ENCODE results near the gene KIRREL3.

KIRREL3 gene

DNA sequence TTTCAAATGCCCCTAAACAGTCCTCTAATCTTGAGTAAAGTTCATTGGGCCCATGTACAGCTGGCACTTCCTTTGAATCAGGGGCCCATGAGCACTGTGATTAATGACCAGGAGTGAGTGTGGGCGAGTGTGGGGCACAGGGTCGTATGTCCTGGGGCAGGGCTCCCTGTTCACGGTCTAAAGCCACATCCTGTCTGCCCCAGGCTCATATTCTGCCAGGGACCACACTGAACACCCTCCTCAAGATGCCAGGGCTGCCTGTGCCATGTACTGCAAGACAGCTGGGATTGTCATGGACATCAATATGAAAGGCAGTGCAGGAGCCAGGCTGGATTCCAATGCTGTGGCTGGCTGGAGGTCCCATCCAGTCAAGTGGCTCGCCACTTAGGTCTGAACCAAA lies 130.5 kb downstream of the KIRREL3 start:
- no peak for DNase-seq (ENCODE audit: low read depth)

GRCh38 chr11:126868741-126869140 lies 131.8 kb downstream of the KIRREL3 start:
- DNase-seq (ENCODE audit: low read depth): no peak

DNA sequence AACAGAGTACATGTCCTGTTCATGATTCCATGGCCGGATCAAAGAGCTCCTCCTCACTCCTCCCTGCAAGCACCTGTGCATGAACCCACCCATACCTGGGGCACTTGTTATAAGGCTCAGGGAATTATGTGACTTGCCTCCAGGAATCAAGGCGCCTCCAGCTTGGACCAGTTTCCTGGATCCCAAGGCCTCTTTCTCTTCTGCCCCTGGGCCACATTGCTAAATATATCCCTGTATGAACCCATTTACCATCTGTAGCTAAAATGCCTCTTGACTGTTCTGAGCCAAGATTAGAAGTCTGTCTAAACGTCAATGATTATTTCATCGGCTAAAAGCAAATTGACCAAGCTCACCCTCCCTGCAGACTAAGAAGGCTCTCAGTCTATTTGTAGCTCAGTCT lies 135.6 kb downstream of the KIRREL3 start:
- no peak for DNase-seq (ENCODE audit: low read depth)

GRCh38 chr11:126863294-126863997 lies 137.1 kb downstream of the KIRREL3 start:
- no peak for DNase-seq (ENCODE audit: low read depth)

- no peak for DNase-seq (ENCODE audit: low read depth)
These were observed 137.8 kb downstream of the KIRREL3 start for GRCh38 chr11:126862664-126863243.

- DNase-seq (ENCODE audit: low read depth): no peak
These were observed 138.6 kb downstream of the KIRREL3 start for GRCh38 chr11:126861796-126862459.

DNA sequence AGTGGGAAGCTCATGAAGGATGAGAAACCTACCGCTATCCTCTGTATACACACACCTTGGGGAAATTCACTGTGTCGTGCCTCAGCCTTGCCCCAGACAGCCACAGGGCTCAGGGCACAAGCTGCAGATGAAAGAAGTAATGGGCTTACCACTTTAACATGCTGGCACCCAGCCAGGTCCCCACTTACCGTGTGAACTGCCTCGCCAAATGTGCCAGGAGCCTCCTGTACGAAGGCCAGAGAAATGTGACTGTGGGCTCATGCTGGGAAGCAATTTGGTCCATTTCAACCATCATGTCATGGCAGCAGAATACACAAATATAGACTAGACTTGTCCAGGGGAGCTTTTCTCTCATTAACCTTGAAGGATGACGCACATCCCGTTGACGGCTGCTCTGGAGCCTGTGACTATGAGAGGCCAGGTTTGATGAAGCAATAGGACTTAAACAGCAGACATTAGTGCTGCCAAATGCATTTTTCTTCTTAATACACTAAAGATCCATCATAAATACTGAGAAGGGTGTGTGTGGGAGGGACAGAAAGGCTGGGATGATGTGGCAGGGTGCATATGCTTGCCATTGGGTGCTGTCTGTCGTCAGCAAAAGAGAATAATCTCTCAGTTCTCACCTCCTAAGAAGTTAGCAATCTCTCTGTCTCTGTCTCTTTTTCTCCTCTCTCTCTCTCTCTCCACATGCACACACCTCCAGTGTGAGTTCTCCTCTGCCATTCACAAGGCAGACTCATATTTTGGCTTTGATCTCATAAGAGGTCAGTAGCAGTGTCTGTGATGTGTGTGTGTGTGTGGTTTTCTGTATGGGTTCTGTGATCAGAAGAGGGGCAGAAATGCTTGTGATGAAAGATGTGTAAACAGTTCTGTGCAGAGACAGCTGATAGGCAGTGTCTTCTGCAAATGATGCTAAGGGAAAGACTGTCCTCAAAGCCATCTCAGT lies 142.4 kb downstream of the KIRREL3 start:
- peak; percentile 37 for DNase-seq (ENCODE audit: low read depth)

DNA sequence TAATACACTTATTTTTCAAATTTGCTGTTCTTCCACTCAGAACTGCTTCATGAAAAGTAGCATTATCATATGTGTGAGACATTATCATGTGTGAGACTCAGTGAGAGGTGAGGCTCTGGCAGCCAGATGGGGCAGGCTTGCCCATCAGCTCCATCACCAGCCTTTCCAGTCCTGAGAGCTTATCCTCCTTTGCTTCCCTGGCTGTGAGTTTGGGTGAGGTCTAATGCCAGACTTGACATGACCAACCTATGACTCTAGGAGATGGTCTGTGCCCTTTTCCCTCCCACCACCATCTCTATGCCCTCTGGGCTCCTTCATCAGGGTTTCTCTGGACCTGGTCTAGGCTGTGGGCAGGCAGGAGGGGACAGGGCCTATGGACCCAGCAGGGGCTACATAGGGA lies 145.0 kb downstream of the KIRREL3 start:
- DNase-seq (ENCODE audit: low read depth): no peak

DNA sequence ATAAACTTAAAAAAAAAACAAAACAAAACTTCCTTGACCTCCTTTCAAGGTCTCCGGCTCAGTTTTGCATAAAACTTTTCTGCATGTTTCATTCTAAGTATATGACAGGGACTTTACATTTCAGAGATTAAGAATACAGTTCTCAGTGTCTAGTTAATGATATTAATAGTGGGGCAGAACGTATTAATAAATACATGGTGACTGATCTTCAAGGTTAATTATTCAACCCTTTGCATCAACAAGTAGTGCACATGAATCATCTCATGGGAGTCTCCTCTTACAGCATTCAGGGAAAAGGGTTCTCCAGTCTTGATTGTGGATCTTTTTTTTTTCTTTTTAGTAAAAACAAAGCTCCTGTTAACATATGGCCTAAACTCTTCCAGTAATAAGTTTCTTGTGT lies 146.8 kb downstream of the KIRREL3 start:
- DNase-seq (ENCODE audit: low read depth): no peak

DNA sequence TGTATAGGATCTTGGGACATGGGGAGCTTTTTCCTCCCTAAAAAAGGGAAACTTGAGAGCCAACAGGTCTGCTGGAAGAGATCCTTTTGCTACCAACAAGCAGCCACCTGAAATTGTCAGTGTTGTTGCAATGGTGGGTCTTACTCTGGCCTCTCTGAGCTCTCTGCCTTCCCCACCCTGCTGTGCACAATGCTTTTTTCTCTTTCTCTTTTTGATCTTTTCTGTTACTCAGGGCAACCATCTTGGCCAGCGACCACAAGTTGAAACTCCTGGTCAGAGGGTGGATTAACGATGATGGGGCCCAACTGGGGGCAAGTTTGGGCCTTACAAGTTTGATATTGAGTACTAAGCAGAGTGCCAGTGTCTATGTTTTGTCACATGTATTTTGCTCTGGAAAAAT lies 155.8 kb downstream of the KIRREL3 start:
- no peak for DNase-seq (ENCODE audit: low read depth)

GRCh38 chr11:126843096-126843495 lies 157.5 kb downstream of the KIRREL3 start:
- no peak for DNase-seq (ENCODE audit: low read depth)

DNA sequence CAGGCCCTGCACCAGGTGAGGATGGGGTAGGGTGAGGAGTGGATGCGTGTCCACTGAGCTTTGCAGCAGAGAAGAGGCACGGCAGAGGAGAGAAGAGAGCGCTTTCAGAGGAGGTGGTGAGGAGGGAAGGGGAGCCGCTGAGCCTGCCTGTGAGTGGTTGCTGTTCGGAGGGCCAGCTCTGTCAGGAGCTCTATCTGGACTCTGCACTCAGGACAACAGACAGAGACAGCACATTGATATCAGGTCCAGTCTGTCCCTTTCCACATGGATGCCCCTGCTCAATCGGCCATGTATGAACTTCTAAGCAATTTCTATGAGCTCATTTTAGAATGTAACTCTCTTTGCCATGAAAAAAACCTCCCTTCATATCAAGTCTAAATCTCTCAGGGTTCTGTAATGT lies 158.6 kb downstream of the KIRREL3 start:
- DNase-seq (ENCODE audit: low read depth): no peak

- no peak for DNase-seq (ENCODE audit: low read depth)
These were observed 159.6 kb downstream of the KIRREL3 start for GRCh38 chr11:126840975-126841374.

GRCh38 chr11:126840201-126840886 lies 160.2 kb downstream of the KIRREL3 start:
- DNase-seq (ENCODE audit: low read depth): peak; percentile 42

DNA sequence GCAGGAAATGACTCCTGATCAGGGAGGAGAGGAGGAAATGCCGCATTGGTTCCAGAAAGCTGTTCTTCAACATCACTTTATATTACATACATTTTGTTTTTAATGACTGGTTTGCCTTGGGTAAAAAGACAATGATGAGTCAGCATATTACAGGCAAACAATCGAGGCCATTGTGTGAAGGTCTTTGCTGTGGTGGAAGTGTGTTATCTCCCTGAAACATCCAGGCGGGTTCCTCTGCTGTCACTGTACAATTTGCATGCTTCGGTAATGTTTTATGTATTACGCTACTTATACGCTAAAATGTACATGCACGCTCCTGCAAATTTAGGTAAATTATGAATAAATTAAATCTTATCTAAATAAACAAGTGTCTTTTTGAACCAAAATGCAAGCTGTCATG lies 161.1 kb downstream of the KIRREL3 start:
- no peak for DNase-seq (ENCODE audit: low read depth)

GRCh38 chr11:126838779-126839178 lies 161.8 kb downstream of the KIRREL3 start:
- DNase-seq (ENCODE audit: low read depth): no peak

GRCh38 chr11:126837581-126837980 lies 163.0 kb downstream of the KIRREL3 start:
- no peak for DNase-seq (ENCODE audit: low read depth)

- no peak for DNase-seq (ENCODE audit: low read depth)
These were observed 166.0 kb downstream of the KIRREL3 start for GRCh38 chr11:126834573-126834972.

- peak; percentile 94 for DNase-seq (ENCODE audit: low read depth)
These were observed 166.4 kb downstream of the KIRREL3 start for GRCh38 chr11:126834149-126834548.

GRCh38 chr11:126833065-126833464 lies 167.5 kb downstream of the KIRREL3 start:
- DNase-seq (ENCODE audit: low read depth): no peak

GRCh38 chr11:126832387-126832786 lies 168.2 kb downstream of the KIRREL3 start:
- DNase-seq (ENCODE audit: low read depth): no peak

Data from GM04503 (cell line).